Kidney epithelial cell (primary cell): ENCODE measurements around the gene PLD3. TPM values are rescaled to one million over a fixed set of nuclear protein-coding genes. Genes with fewer than 3 reads are reported as not detected.

Experiments used
- DNase-seq: peaks from one replicate; pipeline ENCODE4 v3.0.0-alpha.2; 2010; ENCODE audit warnings: low read depth
- H3K27me3 ChIP-seq: 2 replicates; pipeline ENCODE4 v1.6.0; 2011; ENCODE audit warnings: low read length; ENCODE audit not compliant: control insufficient read depth, insufficient read depth
- H3K36me3 ChIP-seq: 2 replicates; pipeline ENCODE4 v1.5.1; 2011; ENCODE audit warnings: low read length; ENCODE audit not compliant: control insufficient read depth, insufficient read depth
- H3K4me3 ChIP-seq: 2 replicates; pipeline ENCODE4 v1.5.1; 2011; ENCODE audit warnings: low read depth, mild to moderate bottlenecking, control low read depth, low read length
- CTCF ChIP-seq: IDR thresholded peaks from 2 replicates; pipeline ENCODE4 v1.5.1; 2011; ENCODE audit warnings: mild to moderate bottlenecking, moderate library complexity, low read length, control low read depth, inconsistent platforms; ENCODE audit not compliant: insufficient read depth, poor library complexity, severe bottlenecking
- total RNA-seq: library from RNA; depleted of rRNA; stranded (reverse); fragments of >200 nt; gene quantifications from 2 replicates; pipeline ENCODE4 v1.2.3, GENCODE V29; 2015

Gene PLD3
- 350 and 417 TPM in 2 replicates for total RNA-seq

GRCh38 chr19:40348125-40348913 is at the start of gene PLD3, which contains the start of gene C19orf47:
TSS of gene PLD3 (plus strand) at chr19:40348695. CDS start at chr19:40366484, 17,789 bp downstream.
TSS of gene C19orf47 (minus strand) at chr19:40348397. CDS start at chr19:40341857, 6,540 bp downstream.
- Histone ChIP-seq H3K27me3 (no peaks in the 10 kb centered on the region), H3K4me3 (peak within 1 kb of the TSS; percentile 96), H3K36me3 (no peaks in the 10 kb centered on the region)
- TF ChIP-seq CTCF, result no peak
- DNase-seq, result peak; percentile 94

GRCh38 chr19:40300668-40301067 is 47.8 kb upstream of the PLD3 start:
- H3K4me3 ChIP-seq, result no peak overlapping the region
- no peaks in the 10 kb centered on the region for H3K36me3 ChIP-seq
- H3K27me3 ChIP-seq, result no peaks in the 10 kb centered on the region
- no peak for TF ChIP-seq CTCF
- no peak for DNase-seq

GRCh38 chr19:40302224-40303011 is 46.1 kb upstream of the PLD3 start:
- Histone ChIP-seq H3K27me3 (no peaks in the 10 kb centered on the region), H3K4me3 (no peak overlapping the region), H3K36me3 (no peaks in the 10 kb centered on the region)
- no peak for TF ChIP-seq CTCF
- no peak for DNase-seq

- no peak for TF ChIP-seq CTCF
- DNase-seq, result no peak
- no peaks in the 10 kb centered on the region for H3K36me3 ChIP-seq
- H3K4me3 ChIP-seq, result no peak overlapping the region
- H3K27me3 ChIP-seq, result no peaks in the 10 kb centered on the region
These were observed 44.7 kb upstream of the PLD3 start for GRCh38 chr19:40303765-40304164.

GRCh38 chr19:40304306-40304705 is 44.2 kb upstream of the PLD3 start:
- Histone ChIP-seq H3K27me3 (no peaks in the 10 kb centered on the region), H3K4me3 (no peak overlapping the region), H3K36me3 (no peaks in the 10 kb centered on the region)
- no peak for TF ChIP-seq CTCF
- no peak for DNase-seq
